GM23248 (cell line): ENCODE data around the gene FITM1. TPM values are rescaled to one million over a fixed set of nuclear protein-coding genes. Genes with fewer than 3 reads are reported as not detected.

Experiments
- DNase-seq: peaks from one replicate; pipeline ENCODE4 v3.0.0-alpha.2; 2015
- H2AFZ ChIP-seq: fragments of 200-600 bp; sonication (generic); 2 replicates; pipeline ENCODE4 v1.6.1; 2016; ENCODE audit warnings: antibody characterized with exemption
- H3F3A ChIP-seq: fragments of 200-600 bp; sonication (generic); 2 replicates; pipeline ENCODE4 v1.6.1; 2016; ENCODE audit warnings: mild to moderate bottlenecking, antibody characterized with exemption, mixed run types; ENCODE audit not compliant: insufficient read depth
- H3K27ac ChIP-seq: fragments of 200-600 bp; sonication (generic); 2 replicates; pipeline ENCODE4 v1.5.1; 2016; ENCODE audit warnings: mild to moderate bottlenecking
- H3K27me3 ChIP-seq: fragments of 200-600 bp; sonication (generic); replicated peaks from 2 replicates; pipeline ENCODE4 v1.6.1; 2016; ENCODE audit warnings: mild to moderate bottlenecking; ENCODE audit not compliant: insufficient read depth
- H3K36me3 ChIP-seq: fragments of 200-600 bp; sonication (generic); 2 replicates; pipeline ENCODE4 v1.6.1; 2016; ENCODE audit warnings: low read depth, mild to moderate bottlenecking
- H3K4me1 ChIP-seq: fragments of 200-600 bp; sonication (generic); 2 replicates; pipeline ENCODE4 v1.6.1; 2016; ENCODE audit warnings: mild to moderate bottlenecking; ENCODE audit not compliant: insufficient read depth
- H3K4me2 ChIP-seq: fragments of 200-600 bp; sonication (generic); one replicate; pipeline ENCODE4 v1.6.1; 2016; ENCODE audit warnings: mild to moderate bottlenecking; ENCODE audit not compliant: unreplicated experiment
- H3K4me3 ChIP-seq: fragments of 200-600 bp; sonication (generic); 2 replicates; pipeline ENCODE4 v1.5.1; 2016; ENCODE audit warnings: mild to moderate bottlenecking
- H3K79me2 ChIP-seq: fragments of 200-600 bp; sonication (generic); 2 replicates; pipeline ENCODE4 v1.6.1; 2016; ENCODE audit warnings: mild to moderate bottlenecking; ENCODE audit not compliant: insufficient read depth
- H3K9ac ChIP-seq: fragments of 200-600 bp; sonication (generic); 2 replicates; pipeline ENCODE4 v1.6.1; 2016; ENCODE audit warnings: mild to moderate bottlenecking
- H3K9me2 ChIP-seq: fragments of 200-600 bp; sonication (generic); 2 replicates; pipeline ENCODE4 v1.6.1; 2016; ENCODE audit warnings: mixed run types, mild to moderate bottlenecking, moderate library complexity; ENCODE audit not compliant: insufficient read depth
- H3K9me3 ChIP-seq: fragments of 200-600 bp; sonication (generic); one replicate; pipeline ENCODE4 v1.6.1; 2017; ENCODE audit warnings: low read depth
- H4K20me1 ChIP-seq: fragments of 200-600 bp; sonication (generic); 2 replicates; pipeline ENCODE4 v1.6.0; 2016; ENCODE audit not compliant: insufficient read depth
- EZH2 ChIP-seq: fragments of 200-600 bp; sonication (generic); IDR thresholded peaks from 2 replicates; pipeline ENCODE4 v1.6.1; 2018; ENCODE audit warnings: antibody characterized with exemption, mild to moderate bottlenecking; ENCODE audit not compliant: insufficient read depth, poor library complexity, severe bottlenecking
- EZH2phosphoT487 ChIP-seq: fragments of 200-600 bp; sonication (generic); IDR thresholded peaks from 2 replicates; pipeline ENCODE4 v1.6.1; 2018; ENCODE audit warnings: antibody characterized with exemption, moderate library complexity, mild to moderate bottlenecking, low read depth; ENCODE audit not compliant: insufficient read depth
- whole genome bisulfite sequencing, 2 experiments: methylation state at CpG; one replicate each; pipeline ENCODE4 v1.1.6; 2015 to 2017; ENCODE audit warnings: low lambda C conversion rate in 2 of 2, low coverage in 1 of 2; ENCODE audit errors: missing lambda C conversion rate in 2 of 2; 5-methylcytosine and 5-hydroxymethylcytosine counted together
- in situ Hi-C: fragments of 300-500 bp; cut with MboI; formaldehyde crosslinking; loops from 2 replicates; pipeline ENCODE4 v1.15.0; 2020
- polyA plus RNA-seq: library from polyadenylated mRNA; unstranded; fragments of >200 nt; fragmentation: Nextera tagmentation; extraction: Ambion mirVana; gene quantifications from 2 replicates; pipeline ENCODE4 v1.2.1, GENCODE V29; 2016
- total RNA-seq: library from RNA; depleted of rRNA; stranded (reverse); fragments of >200 nt; shearing (Covaris generic); gene quantifications from 2 replicates; pipeline ENCODE4 v1.2.3, GENCODE V29; 2014

The FITM1 gene
- total and polyA plus RNA-seq, 2 experiments from 2014 or later, result not detected

DNA sequence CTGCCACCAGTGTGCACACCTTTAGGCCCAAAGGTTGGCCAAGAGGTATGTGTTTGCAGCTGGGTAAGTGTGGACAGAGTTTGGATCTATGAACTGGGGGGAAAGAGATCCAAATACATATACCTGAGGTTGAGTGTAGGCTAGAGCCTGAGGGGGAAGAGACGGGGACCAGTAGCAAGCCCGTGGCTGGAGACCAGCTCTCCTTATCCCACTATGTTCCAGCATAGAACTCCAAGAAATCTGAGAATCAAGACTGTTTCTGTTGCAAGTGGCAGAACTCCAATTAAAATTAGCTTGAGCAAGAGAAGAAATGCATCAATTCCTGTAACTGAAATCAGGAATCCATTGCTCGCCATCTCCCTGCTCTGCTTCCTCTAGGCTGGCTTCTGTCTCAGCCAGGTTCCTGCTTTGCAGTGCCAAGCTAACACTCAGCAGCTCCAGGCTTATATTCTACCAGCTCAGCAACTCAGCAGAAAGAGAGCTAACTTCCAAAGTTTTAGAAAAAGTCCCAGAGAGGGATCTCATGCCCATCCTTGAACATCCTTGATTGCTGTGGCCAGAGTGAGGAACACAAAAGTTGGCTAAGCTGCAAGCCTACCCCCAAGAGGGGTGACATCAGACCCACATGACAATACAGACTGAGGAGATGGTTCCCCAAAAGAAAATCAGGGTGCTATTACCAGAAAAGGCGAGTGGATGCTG is 37.8 kb upstream of the FITM1 start:
- H4K20me1 ChIP-seq, result no peaks in the 10 kb centered on the region
- peaks cover 12% of the 10 kb centered on the region for H3F3A ChIP-seq
- WGBS, 2 experiments, result 71% methylated on average over 4 of the region's 4 CpGs
- H3K4me2 ChIP-seq, result no peak overlapping the region
- H3K4me1 ChIP-seq, result peaks cover 10% of the 10 kb centered on the region
- in situ Hi-C loops, result no loop called here
- no peaks in the 10 kb centered on the region for H3K9me2 ChIP-seq
- peaks cover 7% of the 10 kb centered on the region; the same call in 1 of the 2 replicates for H3K36me3 ChIP-seq
- no peak overlapping the region for H3K9ac ChIP-seq
- H3K27ac ChIP-seq, result no peak overlapping the region
- H3K9me3 ChIP-seq, result no peaks in the 10 kb centered on the region
- H3K79me2 ChIP-seq, result peaks cover 30% of the 10 kb centered on the region
- TF ChIP-seq EZH2phosphoT487, result no peak
- no peaks in the 10 kb centered on the region for H3K27me3 ChIP-seq
- H2AFZ ChIP-seq, result peak overlapping the region; percentile 10; the same call in 1 of the 2 replicates
- no peak overlapping the region for H3K4me3 ChIP-seq
- peak; percentile 20 for DNase-seq

DNA sequence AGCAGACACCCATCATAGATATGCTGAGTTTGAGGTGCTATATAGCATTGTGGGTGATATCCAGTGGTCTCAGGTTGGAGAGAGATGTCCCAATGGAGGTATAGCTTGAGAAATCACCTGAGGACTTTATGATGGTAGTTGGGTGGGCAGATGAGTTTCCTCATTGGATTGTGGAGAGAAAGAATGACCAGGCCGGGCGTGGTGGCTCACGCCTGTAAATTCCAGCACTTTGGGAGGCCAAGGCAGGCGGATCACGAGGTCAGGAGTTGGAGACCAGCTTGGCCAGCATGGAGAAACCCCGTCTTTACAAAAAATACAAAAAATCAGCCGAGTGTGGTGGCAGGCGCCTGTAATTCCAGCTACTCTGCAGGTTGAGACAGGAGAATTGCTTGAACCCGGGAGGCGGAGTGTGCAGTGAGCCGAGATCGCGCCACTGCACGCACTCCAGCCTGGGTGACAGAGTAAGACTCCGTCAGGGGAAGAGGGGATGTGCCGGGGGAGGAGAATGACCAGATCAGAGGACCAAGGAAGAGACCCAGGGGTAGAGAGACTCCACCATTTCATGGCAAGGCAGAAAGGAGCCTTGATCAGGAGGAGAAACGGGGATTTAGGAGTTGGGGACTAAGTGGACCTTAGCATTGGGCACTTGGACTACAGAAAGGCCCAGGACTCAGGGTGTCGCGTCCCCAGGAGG is 37.1 kb upstream of the FITM1 start:
- Histone ChIP-seq H3K4me2 (no peak overlapping the region), H3K36me3 (peaks cover 14% of the 10 kb centered on the region; the same call in 1 of the 2 replicates), H3K27ac (peak overlapping the region; percentile 63), H3K9me3 (no peaks in the 10 kb centered on the region), H4K20me1 (no peaks in the 10 kb centered on the region), H3K4me3 (no peak overlapping the region), H3K79me2 (peaks cover 30% of the 10 kb centered on the region), H3F3A (peaks cover 12% of the 10 kb centered on the region), H3K9me2 (no peaks in the 10 kb centered on the region), H3K27me3 (no peaks in the 10 kb centered on the region), H3K4me1 (peaks cover 10% of the 10 kb centered on the region), H2AFZ (peak overlapping the region; percentile 75), H3K9ac (peak overlapping the region; percentile 91)
- no peak for DNase-seq
- TF ChIP-seq EZH2phosphoT487, result no peak
- no peak for TF ChIP-seq EZH2
- WGBS, 2 experiments, result 72 to 77% methylated on average over 19 of the region's 19 CpGs
- in situ Hi-C loops, result no loop called here

DNA sequence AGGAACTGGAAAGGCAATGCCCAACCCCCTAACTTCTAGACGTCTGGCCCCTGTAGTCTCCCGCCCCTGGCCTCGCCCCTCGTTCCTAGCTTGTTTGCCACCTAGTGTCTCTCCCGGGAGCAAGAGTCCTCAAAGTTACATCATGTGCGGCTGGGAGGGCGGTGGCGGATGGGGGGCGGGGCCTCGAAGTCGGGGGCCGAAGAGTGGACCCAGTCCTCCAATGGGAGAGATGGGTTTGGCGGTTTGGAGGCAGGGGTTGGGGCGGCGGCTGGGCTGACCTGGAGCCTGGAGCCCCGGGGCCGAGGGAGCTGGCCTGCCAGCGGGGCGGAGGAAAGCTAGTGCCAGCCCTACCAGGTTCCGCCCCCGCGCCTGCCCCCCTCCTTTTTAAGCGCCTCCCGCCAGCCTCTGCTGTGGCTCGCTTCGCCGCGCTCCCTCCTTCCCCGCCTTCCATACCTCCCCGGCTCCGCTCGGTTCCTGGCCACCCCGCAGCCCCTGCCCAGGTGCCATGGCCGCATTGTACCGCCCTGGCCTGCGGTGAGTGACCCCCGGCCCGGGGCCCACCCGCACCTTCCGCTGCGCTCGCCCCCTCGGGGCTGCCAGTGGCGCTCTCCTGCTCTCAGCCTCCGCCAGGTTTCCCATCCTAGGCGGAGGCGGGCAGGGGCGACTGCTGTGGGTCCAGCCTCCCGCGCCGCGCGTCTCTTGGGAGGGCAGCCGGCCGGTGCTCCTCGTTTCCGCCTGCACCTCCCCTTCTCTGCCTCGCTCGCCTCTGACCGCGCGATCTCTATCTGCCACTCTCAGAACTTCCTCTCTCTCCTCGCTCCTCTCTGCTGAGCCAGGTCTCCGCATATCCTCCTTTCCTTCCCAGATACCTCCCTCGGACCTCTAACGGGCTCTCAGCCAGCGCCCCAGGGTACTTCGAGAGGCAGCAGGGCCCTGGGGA is 36.3 kb upstream of the FITM1 start, which contains the start of gene PCK2:
TSS of gene PCK2 (plus strand) at position 411 of the 940 bp plus-strand sequence. CDS start at position 506, 95 bp downstream.
- Histone ChIP-seq H4K20me1 (no peaks in the 10 kb centered on the region), H3K4me2 (peak within 1 kb of the TSS; percentile 90), H3K9me3 (no peaks in the 10 kb centered on the region), H3K36me3 (peaks cover 14% of the 10 kb centered on the region; the same call in 1 of the 2 replicates), H3K9ac (peak within 1 kb of the TSS; percentile 91), H3K79me2 (peaks cover 30% of the 10 kb centered on the region), H3K4me3 (peak within 1 kb of the TSS; percentile 94), H3K27ac (peak within 1 kb of the TSS; percentile 70), H3K27me3 (no peaks in the 10 kb centered on the region), H3K4me1 (peaks cover 10% of the 10 kb centered on the region), H3F3A (peaks cover 12% of the 10 kb centered on the region), H3K9me2 (no peaks in the 10 kb centered on the region), H2AFZ (peak within 1 kb of the TSS; percentile 75)
- TF ChIP-seq EZH2 (no peak), EZH2phosphoT487 (no peak)
- DNase-seq, result peak; percentile 96
- WGBS, 2 experiments, result 1% methylated on average over 34 to 65 of the region's 68 CpGs
- in situ Hi-C loops, result no loop called here

DNA sequence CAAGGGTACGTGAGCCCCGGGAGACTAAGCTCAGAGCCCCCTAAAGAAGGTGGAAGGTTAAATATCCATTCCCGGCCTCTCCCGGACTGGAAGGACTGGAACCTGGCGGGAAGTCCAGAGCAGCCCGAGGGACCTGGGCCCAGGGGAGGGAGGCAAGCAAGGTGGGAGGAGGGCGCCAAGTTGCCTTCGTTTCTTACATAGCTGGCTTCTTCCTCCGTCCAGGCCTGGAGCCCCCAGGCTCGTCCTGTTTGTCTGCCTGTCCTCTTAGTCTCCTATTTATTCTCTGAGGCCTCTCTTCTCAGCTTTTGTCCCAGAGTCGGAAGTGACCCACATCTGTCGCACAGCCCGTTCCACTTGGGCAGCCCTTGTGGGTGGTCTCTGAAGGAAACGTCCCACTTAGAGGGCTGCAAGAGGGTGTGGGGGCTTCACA is 35.6 kb upstream of the FITM1 start:
- Histone ChIP-seq H3K9me2 (no peaks in the 10 kb centered on the region), H3K4me3 (peak overlapping the region; percentile 94), H3F3A (peaks cover 12% of the 10 kb centered on the region), H3K36me3 (peaks cover 15% of the 10 kb centered on the region; the same call in 1 of the 2 replicates), H3K79me2 (peaks cover 30% of the 10 kb centered on the region), H4K20me1 (no peaks in the 10 kb centered on the region), H3K27ac (peak overlapping the region; percentile 70), H3K9ac (peak overlapping the region; percentile 91), H3K27me3 (no peaks in the 10 kb centered on the region), H3K4me1 (peaks cover 10% of the 10 kb centered on the region), H2AFZ (peak overlapping the region; percentile 75), H3K4me2 (peak overlapping the region; percentile 90), H3K9me3 (no peaks in the 10 kb centered on the region)
- 2% methylated on average over 14 of the region's 14 CpGs for WGBS, 2 experiments
- TF ChIP-seq EZH2phosphoT487 (no peak), EZH2 (no peak)
- in situ Hi-C loops, result no loop called here
- no peak for DNase-seq
